Mesothelial cell of epicardium (in vitro differentiated cells): ENCODE results near the gene DNM1L. TPM values are rescaled to one million over a fixed set of nuclear protein-coding genes. Genes with fewer than 3 reads are reported as not detected.

ENCODE experiments used
- DNase-seq, 2 experiments: peaks; one replicate each; pipeline ENCODE4 v3.0.0; 2021; ENCODE audit warnings: low spot score in 2 of 2; ENCODE audit not compliant: unreplicated experiment in 2 of 2
- H3K27ac Mint-ChIP-seq: 2 replicates; pipeline ENCODE4 v1.8.0; 2021; ENCODE audit warnings: mixed read lengths
- H3K27me3 Mint-ChIP-seq: 2 replicates; pipeline ENCODE4 v1.8.0; 2021; ENCODE audit warnings: low read depth, mixed read lengths
- H3K36me3 Mint-ChIP-seq: 2 replicates; pipeline ENCODE4 v1.8.0; 2021; ENCODE audit warnings: mixed read lengths
- H3K4me1 Mint-ChIP-seq: 2 replicates; pipeline ENCODE4 v1.8.0; 2021; ENCODE audit warnings: mixed read lengths
- H3K4me3 Mint-ChIP-seq: 2 replicates; pipeline ENCODE4 v1.8.0; 2021; ENCODE audit warnings: mild to moderate bottlenecking, moderate library complexity, mixed read lengths
- H3K9me3 Mint-ChIP-seq: 2 replicates; pipeline ENCODE4 v1.8.0; 2021; ENCODE audit warnings: mixed read lengths
- total RNA-seq: library from RNA; stranded (reverse); gene quantifications from 3 replicates; pipeline ENCODE4 v1.2.1, GENCODE V29; 2021
- TF ChIP-seq, protein P1 (sequence below): fragments of 200-600 bp; sonication (generic); IDR thresholded peaks from one replicate; pipeline ENCODE4 v1.5.0; 2021; ENCODE audit warnings: antibody characterized with exemption; ENCODE audit not compliant: unreplicated experiment

Gene DNM1L
- total RNA-seq, 1 donor from 2014 or later: 86.9 TPM

DNA sequence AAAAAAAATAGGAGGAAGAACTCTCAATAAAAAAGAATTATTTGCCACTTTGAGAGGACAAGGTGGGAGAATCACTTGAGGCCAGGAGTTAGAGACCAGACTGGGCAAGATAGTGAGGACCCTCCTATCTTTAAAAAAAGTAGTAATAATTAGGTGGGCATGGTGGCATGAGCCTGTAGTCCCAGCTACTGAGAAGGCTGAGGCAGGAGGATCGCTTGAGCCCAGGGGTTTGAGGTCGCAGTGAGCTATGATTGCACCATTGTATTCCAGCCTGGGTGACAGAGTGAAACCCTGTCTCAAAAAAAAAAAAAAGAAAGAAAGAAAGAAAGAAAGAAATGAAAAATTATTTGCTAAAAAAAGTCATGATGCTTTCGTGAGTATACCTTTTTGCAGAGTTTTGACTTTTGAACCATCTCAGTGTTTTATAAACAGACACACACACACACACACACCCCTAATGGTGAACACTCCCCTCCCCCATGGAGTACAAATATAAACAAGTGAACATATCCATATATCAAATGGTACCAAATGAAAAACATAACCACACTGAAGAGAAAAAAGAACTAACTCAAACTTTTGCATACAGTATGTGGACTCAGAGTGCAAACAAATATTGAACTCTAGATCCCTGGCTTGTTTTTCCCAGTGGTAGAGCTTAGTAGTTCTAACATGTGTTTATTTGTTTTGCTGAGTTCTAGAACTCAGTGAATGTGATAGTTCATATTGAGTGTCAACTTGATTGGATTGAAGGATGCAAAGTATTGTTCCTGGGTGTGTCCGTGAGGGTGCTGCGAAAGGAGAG is 27.7 kb upstream of the DNM1L start:
- Mint-ChIP-seq H3K9me3 (peaks cover 8% of the 10 kb centered on the region), H3K4me1 (peaks cover 6% of the 10 kb centered on the region), H3K4me3 (no peak overlapping the region), H3K27ac (no peak overlapping the region), H3K36me3 (no peaks in the 10 kb centered on the region), H3K27me3 (no peaks in the 10 kb centered on the region)
- DNase-seq: no peak
- TF ChIP-seq, protein P1, sequence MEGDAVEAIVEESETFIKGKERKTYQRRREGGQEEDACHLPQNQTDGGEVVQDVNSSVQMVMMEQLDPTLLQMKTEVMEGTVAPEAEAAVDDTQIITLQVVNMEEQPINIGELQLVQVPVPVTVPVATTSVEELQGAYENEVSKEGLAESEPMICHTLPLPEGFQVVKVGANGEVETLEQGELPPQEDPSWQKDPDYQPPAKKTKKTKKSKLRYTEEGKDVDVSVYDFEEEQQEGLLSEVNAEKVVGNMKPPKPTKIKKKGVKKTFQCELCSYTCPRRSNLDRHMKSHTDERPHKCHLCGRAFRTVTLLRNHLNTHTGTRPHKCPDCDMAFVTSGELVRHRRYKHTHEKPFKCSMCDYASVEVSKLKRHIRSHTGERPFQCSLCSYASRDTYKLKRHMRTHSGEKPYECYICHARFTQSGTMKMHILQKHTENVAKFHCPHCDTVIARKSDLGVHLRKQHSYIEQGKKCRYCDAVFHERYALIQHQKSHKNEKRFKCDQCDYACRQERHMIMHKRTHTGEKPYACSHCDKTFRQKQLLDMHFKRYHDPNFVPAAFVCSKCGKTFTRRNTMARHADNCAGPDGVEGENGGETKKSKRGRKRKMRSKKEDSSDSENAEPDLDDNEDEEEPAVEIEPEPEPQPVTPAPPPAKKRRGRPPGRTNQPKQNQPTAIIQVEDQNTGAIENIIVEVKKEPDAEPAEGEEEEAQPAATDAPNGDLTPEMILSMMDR: no peak

DNA sequence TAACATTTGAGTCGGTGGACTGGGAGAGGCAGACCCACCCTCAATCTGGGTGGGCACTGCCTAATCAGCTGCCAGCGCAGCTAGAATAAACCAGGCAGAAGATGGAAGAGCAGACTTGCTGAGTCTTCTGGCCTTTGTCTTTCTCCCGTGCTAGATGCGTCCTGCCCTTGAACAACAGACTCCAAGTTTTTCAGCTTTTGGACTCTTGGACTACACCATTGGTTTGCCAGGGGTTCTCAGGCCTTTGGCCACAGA is 27.2 kb upstream of the DNM1L start:
- DNase-seq: no peak
- Mint-ChIP-seq H3K4me1 (peaks cover 6% of the 10 kb centered on the region), H3K27me3 (no peaks in the 10 kb centered on the region), H3K36me3 (no peaks in the 10 kb centered on the region), H3K27ac (no peak overlapping the region), H3K4me3 (no peak overlapping the region), H3K9me3 (peaks cover 8% of the 10 kb centered on the region)
- TF ChIP-seq, protein P1: no peak

DNA sequence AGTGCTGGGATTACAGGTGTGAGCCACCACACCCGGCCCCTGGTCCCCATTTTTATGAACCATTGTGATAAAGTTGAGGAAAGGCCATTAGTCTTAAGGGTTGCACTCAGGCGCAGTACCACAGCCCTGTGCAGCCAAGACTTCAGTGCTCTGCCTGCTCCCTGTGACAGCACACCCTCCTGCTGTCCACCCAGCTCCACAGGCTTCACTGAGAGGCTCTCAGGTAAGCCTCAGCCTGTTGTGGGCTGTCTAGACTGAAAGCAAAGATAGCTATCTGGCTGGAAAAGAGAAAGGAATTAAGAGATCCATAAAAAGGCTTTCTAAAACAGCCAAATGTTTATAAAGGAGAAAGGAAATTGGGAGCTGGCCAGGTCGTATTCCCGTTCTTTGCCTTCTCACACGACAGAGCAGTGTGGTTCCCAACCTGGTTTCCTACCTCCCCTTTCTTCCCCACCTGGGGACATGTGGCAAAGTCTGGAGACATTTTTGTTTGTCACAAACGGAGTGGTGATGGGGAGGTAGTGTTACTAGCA is 19.1 kb upstream of the DNM1L start:
- Mint-ChIP-seq H3K4me3 (no peak overlapping the region), H3K36me3 (no peaks in the 10 kb centered on the region), H3K27me3 (no peaks in the 10 kb centered on the region), H3K27ac (no peak overlapping the region), H3K9me3 (peaks cover under 1% of the 10 kb centered on the region), H3K4me1 (peaks cover 7% of the 10 kb centered on the region)
- TF ChIP-seq, protein P1: no peak
- no peak for DNase-seq

DNA sequence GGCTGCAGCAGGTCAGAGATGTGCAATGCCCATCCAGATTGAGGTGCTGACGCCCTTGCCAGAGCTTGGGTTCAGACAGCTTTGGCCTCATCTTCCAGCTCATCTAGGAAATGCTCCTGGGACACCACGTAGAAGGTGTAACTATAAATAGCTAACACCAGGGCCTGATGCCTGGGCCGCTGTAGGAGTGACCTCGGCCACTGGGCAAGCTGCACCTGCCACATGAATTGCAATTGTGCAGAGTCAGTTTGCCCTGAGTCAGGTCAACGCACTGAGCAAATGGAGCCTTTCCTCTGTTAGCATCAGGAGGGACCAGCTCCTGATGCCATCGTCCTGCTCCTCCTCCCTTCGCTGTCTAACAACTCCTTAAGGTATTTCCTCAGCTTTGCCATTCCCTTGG is 17.4 kb upstream of the DNM1L start:
- H3K4me3 Mint-ChIP-seq: no peak overlapping the region
- H3K9me3 Mint-ChIP-seq: no peaks in the 10 kb centered on the region

DNA sequence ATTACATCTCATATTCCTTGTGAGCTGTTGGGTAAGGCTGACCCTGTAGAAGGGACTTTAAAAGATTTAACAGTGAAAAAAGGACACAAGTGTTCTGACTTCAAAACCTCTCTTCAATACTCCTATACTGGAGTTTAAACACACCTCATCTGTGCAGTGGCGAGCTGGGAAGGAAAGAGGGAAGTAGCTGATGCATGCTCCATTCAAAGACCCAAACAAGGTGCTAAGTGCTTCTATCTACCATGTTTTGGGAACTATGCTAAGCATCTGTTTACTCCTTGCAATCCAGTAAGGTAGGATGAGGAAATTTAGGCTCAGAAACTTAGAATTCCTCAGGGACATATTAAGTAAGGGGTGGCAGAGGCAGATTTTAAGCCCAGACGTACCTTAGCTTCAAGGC is 16.4 kb upstream of the DNM1L start:
- Mint-ChIP-seq H3K36me3 (no peaks in the 10 kb centered on the region), H3K27me3 (no peaks in the 10 kb centered on the region), H3K27ac (no peak overlapping the region), H3K4me3 (no peak overlapping the region), H3K9me3 (no peaks in the 10 kb centered on the region), H3K4me1 (peaks cover 7% of the 10 kb centered on the region)
- no peak for DNase-seq
- TF ChIP-seq, protein P1: no peak

More for the DNA sequence above, 17.4 kb upstream of the DNM1L start:
- H3K4me1 Mint-ChIP-seq: peaks cover 7% of the 10 kb centered on the region
- H3K36me3 Mint-ChIP-seq: no peaks in the 10 kb centered on the region
- DNase-seq: no peak
- H3K27ac Mint-ChIP-seq: no peak overlapping the region
- H3K27me3 Mint-ChIP-seq: no peaks in the 10 kb centered on the region
- TF ChIP-seq, protein P1: no peak
